GM21528 (cell line): Measurements from ENCODE around the gene ARID1B.

Source experiments
- ATAC-seq: cut with Tn5 transposase; IDR thresholded peaks from one replicate; pipeline ENCODE4 v1.9.1; 2021; ENCODE audit warnings: mild to moderate bottlenecking, moderate library complexity; ENCODE audit not compliant: unreplicated experiment, low FRiP score

The ARID1B gene

GRCh38 chr6:156900292-156900691 lies 123.1 kb downstream of the ARID1B start:
- ATAC-seq, result no peak

- ATAC-seq, result no peak
Observed at GRCh38 chr6:156901309-156902019, 124.3 kb downstream of the ARID1B start.

GRCh38 chr6:156902782-156903181 lies 125.6 kb downstream of the ARID1B start:
- ATAC-seq, result no peak

DNA sequence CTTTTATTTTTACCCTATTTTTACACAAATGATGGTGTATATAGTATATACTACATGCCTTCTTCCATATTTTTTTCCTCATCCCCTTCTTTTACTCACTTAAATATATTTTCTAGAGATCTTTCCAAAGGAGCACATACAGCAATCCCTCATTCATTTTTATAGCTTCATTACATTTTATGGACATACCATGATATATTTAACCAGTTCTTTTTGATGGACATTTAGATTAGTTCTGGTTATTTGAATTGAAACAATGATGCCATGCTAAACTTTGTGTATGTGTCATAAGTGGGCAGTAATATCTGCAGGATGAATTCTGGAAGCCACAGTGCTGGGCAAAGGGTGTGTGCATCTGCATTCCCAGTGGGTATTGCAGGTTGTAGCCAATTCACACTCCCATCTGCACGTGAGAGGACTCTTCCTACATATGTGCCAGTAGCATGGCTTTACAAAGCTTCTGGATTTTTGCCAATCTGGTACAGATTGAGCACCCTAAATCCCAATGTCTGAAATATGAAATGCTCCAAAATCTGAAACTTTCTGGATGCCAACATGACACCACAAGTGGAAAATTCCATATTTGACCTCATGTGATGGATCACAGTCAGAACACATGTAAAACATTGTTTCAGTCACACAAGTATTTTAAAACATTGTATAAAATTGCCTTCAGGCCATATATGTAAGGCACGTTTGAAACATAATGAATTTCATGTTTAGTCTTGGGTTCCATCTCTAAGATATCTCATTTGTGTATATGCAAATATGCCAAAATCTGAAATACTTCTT lies 127.2 kb downstream of the ARID1B start:
- no peak for ATAC-seq

DNA sequence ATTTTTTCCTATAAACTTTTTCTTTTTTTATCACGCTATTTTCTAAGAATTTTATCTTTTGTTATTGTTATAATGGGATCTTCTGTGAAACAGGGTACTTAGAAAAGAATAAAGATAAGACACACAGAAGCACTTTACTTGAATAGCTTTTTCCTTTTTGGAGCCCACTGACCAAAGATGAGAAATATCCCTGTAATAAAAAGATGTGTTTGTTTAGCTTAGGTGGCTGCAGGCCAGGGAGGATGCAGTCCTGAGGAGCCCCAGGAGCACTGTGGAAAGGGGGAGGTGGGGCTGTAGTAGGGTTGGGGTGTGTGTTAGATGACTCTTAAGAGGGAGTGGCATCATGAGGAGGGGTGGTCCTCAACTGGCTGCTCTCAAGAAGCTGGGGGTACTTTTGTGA lies 128.6 kb downstream of the ARID1B start:
- ATAC-seq, result no peak

DNA sequence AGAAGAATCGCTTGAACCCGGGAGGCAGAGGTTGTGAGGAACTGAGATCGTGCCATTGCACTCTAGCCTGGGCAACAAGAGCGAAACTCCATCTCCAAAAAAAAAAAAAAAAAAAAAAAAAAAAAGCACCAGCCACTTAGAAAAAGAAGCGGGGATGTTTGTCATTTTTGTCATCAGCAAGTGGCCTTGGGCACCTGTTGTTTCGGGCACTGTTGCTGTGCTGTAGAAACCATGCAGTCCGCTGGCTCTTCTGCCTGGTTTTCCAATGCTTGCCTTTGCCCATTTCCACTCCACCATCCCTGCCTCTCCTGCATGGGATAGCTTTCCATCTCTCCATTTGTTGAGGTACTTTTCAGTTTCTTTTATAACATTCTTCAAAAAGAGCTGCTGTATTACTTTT lies 129.3 kb downstream of the ARID1B start:
- ATAC-seq, result no peak

DNA sequence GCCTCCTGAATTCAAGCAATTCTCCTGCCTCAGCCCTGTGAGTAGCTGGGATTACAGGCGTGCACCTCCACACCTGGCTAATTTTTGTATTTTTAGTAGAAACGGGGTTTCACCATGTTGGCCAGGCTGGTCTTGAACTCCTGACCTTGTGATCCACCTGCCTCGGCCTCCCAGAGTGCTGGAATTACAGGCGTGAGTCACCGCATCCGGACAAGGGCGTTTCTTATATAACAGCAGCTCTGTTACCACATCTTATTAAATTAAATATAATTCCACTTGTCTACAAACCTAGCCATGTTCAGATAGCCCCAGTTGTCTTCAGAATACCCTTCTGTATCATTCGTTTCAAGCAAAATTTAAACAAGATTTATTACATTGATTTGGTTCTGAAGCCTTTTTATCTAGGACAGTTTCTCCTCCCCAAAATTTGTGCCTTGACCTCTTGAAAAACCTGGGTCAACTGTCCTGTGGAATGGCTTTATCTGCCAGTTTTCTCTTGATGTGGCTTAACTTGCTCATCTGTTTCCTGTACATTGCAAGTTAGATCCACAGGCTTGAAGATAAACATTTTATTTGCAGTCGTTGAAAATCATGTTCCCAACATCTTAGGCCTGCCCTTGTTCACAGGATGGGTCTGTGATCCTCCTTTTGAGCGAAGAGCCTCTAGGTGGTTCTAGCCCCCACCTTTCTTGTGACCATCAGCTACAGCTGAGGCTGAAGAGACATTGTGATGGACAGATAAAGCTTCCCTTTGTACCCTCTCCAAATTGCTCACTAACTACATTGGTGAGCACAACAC lies 132.2 kb downstream of the ARID1B start:
- no peak for ATAC-seq

- ATAC-seq, result no peak
Observed at GRCh38 chr6:156910011-156910334, 132.8 kb downstream of the ARID1B start.

- ATAC-seq, result no peak
Observed at GRCh38 chr6:156910938-156911337, 133.8 kb downstream of the ARID1B start.

- ATAC-seq, result no peak
Observed at GRCh38 chr6:156911581-156911980, 134.4 kb downstream of the ARID1B start.

DNA sequence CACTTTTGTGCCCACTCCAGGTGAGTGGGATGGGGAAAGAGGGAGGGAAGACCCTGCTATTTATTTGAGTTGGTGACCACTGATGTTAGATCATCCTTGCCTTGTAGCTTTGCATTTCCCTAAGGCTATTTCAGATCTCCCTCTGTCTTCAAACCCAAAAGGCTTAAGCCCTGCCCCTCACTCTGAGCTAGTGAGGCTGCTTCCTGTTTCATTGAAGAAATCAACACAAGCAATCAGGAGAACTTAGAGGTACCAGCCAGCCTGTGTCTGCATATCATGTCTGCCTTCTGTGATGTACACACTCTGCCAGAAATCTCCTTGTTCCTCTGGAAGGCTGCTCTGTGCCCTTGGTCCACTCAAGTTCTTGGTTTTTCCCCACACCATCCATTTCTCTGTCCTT lies 135.3 kb downstream of the ARID1B start:
- ATAC-seq, result no peak

GRCh38 chr6:156914181-156914580 lies 137.0 kb downstream of the ARID1B start:
- no peak for ATAC-seq

GRCh38 chr6:156916130-156916801 lies 139.1 kb downstream of the ARID1B start:
- peak; percentile 60 for ATAC-seq

- ATAC-seq, result peak; percentile 53
Observed at GRCh38 chr6:156917213-156917612, 140.0 kb downstream of the ARID1B start.

GRCh38 chr6:156918647-156919046 lies 141.5 kb downstream of the ARID1B start:
- no peak for ATAC-seq

DNA sequence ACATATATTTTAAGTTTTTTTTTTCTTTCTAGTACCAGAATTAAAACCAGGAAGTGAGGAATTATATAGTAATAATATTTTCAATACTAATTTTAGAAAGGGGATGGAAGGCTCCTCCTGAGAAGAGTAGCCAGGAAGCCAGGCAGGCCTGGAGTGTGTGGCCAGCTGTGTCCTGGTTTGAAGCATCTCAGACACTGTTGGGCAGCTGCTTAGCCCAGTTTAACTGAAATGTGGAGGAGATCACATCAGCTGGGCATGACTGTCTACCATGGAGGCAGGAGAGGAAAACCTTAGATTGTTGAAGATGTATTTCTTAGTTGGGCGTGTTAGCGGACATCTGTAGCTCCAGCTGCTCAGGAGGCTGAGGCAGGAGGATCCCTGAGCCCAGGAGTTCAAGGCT lies 142.2 kb downstream of the ARID1B start:
- no peak for ATAC-seq

DNA sequence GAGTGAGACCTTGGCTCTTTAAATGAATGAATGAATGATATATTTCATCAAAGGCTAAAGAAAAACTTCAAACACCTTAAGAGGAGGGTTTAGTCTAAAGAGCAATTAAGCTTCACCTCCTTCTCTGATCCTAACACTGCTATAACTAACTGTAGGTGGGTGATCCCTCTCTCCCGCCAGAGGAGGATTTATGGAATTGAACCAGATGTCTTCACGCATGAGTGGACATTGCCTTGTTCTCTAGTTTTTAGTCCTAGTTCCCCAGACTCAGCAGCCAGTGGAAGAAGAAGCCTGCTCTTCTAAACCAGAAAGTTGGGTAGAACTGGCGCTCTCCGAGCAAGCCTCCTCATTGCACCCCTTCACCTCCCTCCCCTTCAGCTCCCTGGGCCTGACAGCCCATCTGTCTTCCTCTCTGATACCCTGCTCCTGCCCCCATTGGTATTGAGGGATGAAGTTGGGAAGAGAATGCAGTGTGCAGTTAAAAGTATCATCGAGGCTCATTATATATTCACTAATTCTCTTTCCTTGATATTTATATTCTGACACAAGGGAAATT lies 142.7 kb downstream of the ARID1B start:
- no peak for ATAC-seq

GRCh38 chr6:156924246-156924645 lies 147.1 kb downstream of the ARID1B start:
- ATAC-seq, result no peak

DNA sequence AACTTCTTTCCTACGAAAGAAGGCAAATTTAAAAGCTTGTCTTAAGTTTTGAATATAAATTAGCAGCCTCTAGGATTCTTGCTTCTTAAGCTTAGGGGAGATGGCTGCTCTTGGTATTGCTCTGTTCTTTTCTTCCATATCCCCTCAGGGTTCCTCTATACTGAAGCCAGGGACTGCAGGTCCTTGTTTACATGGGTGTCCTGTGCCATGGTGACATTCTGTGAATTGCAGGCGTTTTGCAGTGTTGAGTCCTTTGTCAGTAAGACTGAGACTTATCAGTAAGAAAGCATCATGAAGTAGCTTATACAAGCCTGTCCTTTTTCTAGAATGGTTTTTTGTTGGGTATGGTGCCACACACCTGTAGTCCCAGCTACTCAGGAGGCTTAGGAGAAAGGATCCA lies 147.8 kb downstream of the ARID1B start:
- ATAC-seq, result no peak
